Ectodermal cell (in vitro differentiated cells): ENCODE measurements around the gene MARK1.
"Not testable (repeated sequence)": the region's sequence is repeated elsewhere in the genome, so short reads cannot be mapped to it uniquely, and the experiment has no call there.

Experiments used
- H3K27ac ChIP-seq: 2 replicates; pipeline ENCODE4 v1.7.0; 2013; ENCODE audit warnings: mild to moderate bottlenecking, low read depth, low read length; ENCODE audit not compliant: insufficient read depth, poor library complexity, severe bottlenecking
- H3K27me3 ChIP-seq: 2 replicates; pipeline ENCODE4 v1.7.0; 2013; ENCODE audit warnings: mild to moderate bottlenecking, low read length; ENCODE audit not compliant: insufficient read depth, control insufficient read depth, poor library complexity, severe bottlenecking
- H3K36me3 ChIP-seq: one replicate; pipeline ENCODE4 v1.7.0; 2013; ENCODE audit warnings: low read length; ENCODE audit not compliant: control insufficient read depth, insufficient read depth
- H3K4me1 ChIP-seq: one replicate; pipeline ENCODE4 v1.7.0; 2013; ENCODE audit warnings: low read length; ENCODE audit not compliant: control insufficient read depth, insufficient read depth
- H3K4me3 ChIP-seq: 2 replicates; pipeline ENCODE4 v1.7.0; 2013; ENCODE audit warnings: low read depth, low read length, control low read depth; ENCODE audit not compliant: insufficient read depth
- H3K9me3 ChIP-seq: 2 replicates; pipeline ENCODE4 v1.7.0; 2013; ENCODE audit warnings: mild to moderate bottlenecking, low read length, moderate library complexity; ENCODE audit not compliant: control insufficient read depth
- WGBS, 2 experiments: methylation state at CpG; one replicate each; pipeline ENCODE4 v1.1.7; 2013; ENCODE audit warnings: missing lambda C conversion rate in 2 of 2; 5-methylcytosine and 5-hydroxymethylcytosine counted together

Gene MARK1

GRCh38 chr1:220604926-220605325, 77.0 kb downstream of the MARK1 start:
- Histone ChIP-seq H3K27ac (no peak overlapping the region), H3K27me3 (no peaks in the 10 kb centered on the region), H3K4me1 (no peaks in the 10 kb centered on the region), H3K9me3 (no peaks in the 10 kb centered on the region), H3K36me3 (no peaks in the 10 kb centered on the region), H3K4me3 (no peak overlapping the region)
- WGBS, 2 experiments = 100% methylated on average over 2 of the region's 3 CpGs; no CpG with 5 or more reads in 1 of the 2 experiments

- not testable (repeated sequence) for H3K4me1 ChIP-seq, H3K9me3 ChIP-seq, H3K36me3 ChIP-seq, H3K4me3 ChIP-seq, H3K27ac ChIP-seq, H3K27me3 ChIP-seq
- WGBS, 2 experiments = 94 to 100% methylated on average over 3 of the region's 4 CpGs
Observed at GRCh38 chr1:220605651-220606050, 77.7 kb downstream of the MARK1 start.

GRCh38 chr1:220611100-220611499, 83.2 kb downstream of the MARK1 start:
- 80 to 83% methylated on average over 11 of the region's 11 CpGs for WGBS, 2 experiments
- H3K9me3 ChIP-seq, H3K4me3 ChIP-seq, H3K36me3 ChIP-seq, H3K27me3 ChIP-seq, H3K4me1 ChIP-seq, H3K27ac ChIP-seq: not testable (repeated sequence)

- H3K36me3 ChIP-seq = no peaks in the 10 kb centered on the region
- H3K27ac ChIP-seq = no peak overlapping the region
- no peaks in the 10 kb centered on the region for H3K27me3 ChIP-seq
- H3K4me3 ChIP-seq = no peak overlapping the region
- H3K9me3 ChIP-seq = no peaks in the 10 kb centered on the region
- H3K4me1 ChIP-seq = no peaks in the 10 kb centered on the region
Observed at GRCh38 chr1:220616836-220617235, 88.9 kb downstream of the MARK1 start.

GRCh38 chr1:220628431-220628830, 100.5 kb downstream of the MARK1 start:
- Histone ChIP-seq H3K9me3 (no peaks in the 10 kb centered on the region), H3K4me3 (no peak overlapping the region), H3K36me3 (no peaks in the 10 kb centered on the region), H3K27me3 (no peaks in the 10 kb centered on the region), H3K27ac (peak overlapping the region; percentile 22), H3K4me1 (peaks cover 5% of the 10 kb centered on the region)
- 51 to 54% methylated on average over 5 of the region's 5 CpGs for WGBS, 2 experiments

- no peaks in the 10 kb centered on the region for H3K36me3 ChIP-seq
- H3K27me3 ChIP-seq = no peaks in the 10 kb centered on the region
- no peak overlapping the region for H3K27ac ChIP-seq
- WGBS, 2 experiments = 86% methylated on average over 4 of the region's 4 CpGs
- no peaks in the 10 kb centered on the region for H3K9me3 ChIP-seq
- H3K4me3 ChIP-seq = no peak overlapping the region
- peaks cover 5% of the 10 kb centered on the region for H3K4me1 ChIP-seq
Observed at GRCh38 chr1:220631238-220631815, 103.4 kb downstream of the MARK1 start.

- Histone ChIP-seq H3K4me1 (no peaks in the 10 kb centered on the region), H3K4me3 (no peak overlapping the region), H3K27ac (no peak overlapping the region), H3K36me3 (peaks cover 12% of the 10 kb centered on the region), H3K9me3 (no peaks in the 10 kb centered on the region), H3K27me3 (no peaks in the 10 kb centered on the region)
- WGBS, 2 experiments = no CpG with 5 or more reads among the region's 1 CpG
Observed at GRCh38 chr1:220637759-220638158, 109.8 kb downstream of the MARK1 start.

- no peaks in the 10 kb centered on the region for H3K4me1 ChIP-seq
- 92 to 95% methylated on average over 4 of the region's 4 CpGs for WGBS, 2 experiments
- H3K27ac ChIP-seq = no peak overlapping the region
- no peaks in the 10 kb centered on the region for H3K9me3 ChIP-seq
- peaks cover 18% of the 10 kb centered on the region for H3K36me3 ChIP-seq
- H3K27me3 ChIP-seq = no peaks in the 10 kb centered on the region
- no peak overlapping the region for H3K4me3 ChIP-seq
Observed at GRCh38 chr1:220642285-220642684, 114.3 kb downstream of the MARK1 start.

GRCh38 chr1:220652995-220653394, 125.1 kb downstream of the MARK1 start:
- H3K9me3 ChIP-seq = no peaks in the 10 kb centered on the region
- WGBS, 2 experiments = 94 to 95% methylated on average over 11 to 13 of the region's 13 CpGs
- H3K27me3 ChIP-seq = no peaks in the 10 kb centered on the region
- no peak overlapping the region for H3K4me3 ChIP-seq
- H3K36me3 ChIP-seq = no peaks in the 10 kb centered on the region
- H3K27ac ChIP-seq = no peak overlapping the region
- H3K4me1 ChIP-seq = no peaks in the 10 kb centered on the region

GRCh38 chr1:220655509-220655908, 127.6 kb downstream of the MARK1 start:
- 94 to 97% methylated on average over 1 of the region's 1 CpG for WGBS, 2 experiments
- H3K27ac ChIP-seq = no peak overlapping the region
- H3K9me3 ChIP-seq = no peaks in the 10 kb centered on the region
- H3K4me3 ChIP-seq = no peak overlapping the region
- H3K27me3 ChIP-seq = no peaks in the 10 kb centered on the region
- H3K36me3 ChIP-seq = no peaks in the 10 kb centered on the region
- H3K4me1 ChIP-seq = no peaks in the 10 kb centered on the region
